ENCODE measurements around the gene STMN3. TPM values are rescaled to one million over a fixed set of nuclear protein-coding genes. Genes with fewer than 3 reads are reported as not detected.

Gene STMN3
- total RNA-seq, 1 experiment from 2014 or later: 65.6 TPM

- TF ChIP-seq NR1H2 (CRISPR knock-in tag; IDR thresholded peaks at IDR 0.05) (no peak), NFE2L1 (CRISPR knock-in tag; IDR thresholded peaks at IDR 0.05) (no peak), E2F5 (CRISPR knock-in tag; IDR thresholded peaks at IDR 0.05) (no peak), MYBL2 (CRISPR knock-in tag; IDR thresholded peaks at IDR 0.05) (no peak), PREB (CRISPR knock-in tag; IDR thresholded peaks at IDR 0.05; ENCODE audit: borderline replicate concordance) (no peak), RELA (CRISPR knock-in tag; IDR thresholded peaks at IDR 0.05; ENCODE audit: borderline replicate concordance) (no peak), GABPB1 (CRISPR knock-in tag; IDR thresholded peaks at IDR 0.05) (no peak), NR2C2 (CRISPR knock-in tag; IDR thresholded peaks at IDR 0.05) (no peak), ZNF138 (CRISPR knock-in tag; conservative IDR thresholded peaks at IDR 0.05) (no peak), MXD4 (CRISPR knock-in tag; IDR thresholded peaks at IDR 0.05; ENCODE audit: borderline replicate concordance) (no peak), ZNF396 (CRISPR knock-in tag; IDR thresholded peaks at IDR 0.05; ENCODE audit: borderline replicate concordance) (no peak), SMAD3 (CRISPR knock-in tag; IDR thresholded peaks at IDR 0.05; ENCODE audit: borderline replicate concordance) (no peak), ATF2 (CRISPR knock-in tag; IDR thresholded peaks at IDR 0.05; ENCODE audit: borderline replicate concordance, low read depth) (no peak), FOXP1 (CRISPR knock-in tag; IDR thresholded peaks at IDR 0.05; ENCODE audit: borderline replicate concordance) (no peak), ELF4 (CRISPR knock-in tag; IDR thresholded peaks at IDR 0.05; ENCODE audit: low read depth) (no peak), ATF1 (CRISPR knock-in tag; IDR thresholded peaks at IDR 0.05) (no peak), SOX15 (CRISPR knock-in tag; IDR thresholded peaks at IDR 0.05) (no peak), ZNF423 (CRISPR knock-in tag; IDR thresholded peaks at IDR 0.05) (no peak), GTF2I (CRISPR knock-in tag; conservative IDR thresholded peaks at IDR 0.05) (no peak)
- H3K4me1 Mint-ChIP-seq: peaks cover 16% of the 10 kb centered on the region
- peak overlapping the region; percentile 89 for H3K4me3 Mint-ChIP-seq
- no peaks in the 10 kb centered on the region for H3K27me3 Mint-ChIP-seq (ENCODE audit: low read depth)
- POLR2A ChIA-PET: no interaction called here
- H3K9me3 Mint-ChIP-seq: no peaks in the 10 kb centered on the region
- DNase-seq (ENCODE audit: low spot score) (no peak), ATAC-seq (no peak)
- H3K27ac Mint-ChIP-seq: no peak overlapping the region
- H3K36me3 Mint-ChIP-seq: peaks cover 3% of the 10 kb centered on the region; the same call in 1 of the 2 replicates
- CTCF ChIA-PET: interaction anchor here (1.0 to 1.1 kb wide), 2 partner anchors 86 to 116 kb away, joined by 4 read pairs; no protein-coding TSS in a partner anchor
These were observed 6.1 kb upstream of the STMN3 start for GRCh38 chr20:63659370-63659769.

GRCh38 chr20:63658749-63659187 lies 5.5 kb upstream of the STMN3 start:
- peak overlapping the region; percentile 10; the same call in 1 of the 2 replicates for H3K27ac Mint-ChIP-seq
- H3K36me3 Mint-ChIP-seq: peaks cover 3% of the 10 kb centered on the region; the same call in 1 of the 2 replicates
- no peaks in the 10 kb centered on the region for H3K27me3 Mint-ChIP-seq (ENCODE audit: low read depth)
- DNase-seq (ENCODE audit: low spot score) (no peak), ATAC-seq (peak; percentile 8)
- H3K9me3 Mint-ChIP-seq: no peaks in the 10 kb centered on the region
- CTCF ChIA-PET: interaction anchor here (0.5 to 1.6 kb wide), 9 partner anchors 13 to 322 kb away, joined by 3 to 23 read pairs (median 4); partner anchors contain the start of genes PRPF6 and TNFRSF6B
- POLR2A ChIA-PET: interaction anchor here (0.6 to 1.0 kb wide), 3 partner anchors 17 to 338 kb away, joined by 3 to 17 read pairs (median 3); partner anchors contain the start of genes ARFRP1 and ZGPAT
- TF ChIP-seq PRDM15 (CRISPR knock-in tag; IDR thresholded peaks at IDR 0.05): no peak
- no peak for TF ChIP-seq ZNF263 (CRISPR knock-in tag; IDR thresholded peaks at IDR 0.05; ENCODE audit: low read depth)
- no peak for TF ChIP-seq FOXP1 (CRISPR knock-in tag; IDR thresholded peaks at IDR 0.05; ENCODE audit: borderline replicate concordance)
- no peak for TF ChIP-seq PREB (CRISPR knock-in tag; IDR thresholded peaks at IDR 0.05; ENCODE audit: borderline replicate concordance)
- TF ChIP-seq ZNF138 (CRISPR knock-in tag; conservative IDR thresholded peaks at IDR 0.05): no peak
- no peak for TF ChIP-seq ZNF219 (CRISPR knock-in tag; IDR thresholded peaks at IDR 0.05; ENCODE audit: borderline replicate concordance)
- TF ChIP-seq USF1 (CRISPR knock-in tag; IDR thresholded peaks at IDR 0.05): no peak
- TF ChIP-seq ESRRA (CRISPR knock-in tag; IDR thresholded peaks at IDR 0.05; ENCODE audit: borderline replicate concordance): no peak
- peak overlapping the region; percentile 89 for H3K4me3 Mint-ChIP-seq
- peaks cover 22% of the 10 kb centered on the region for H3K4me1 Mint-ChIP-seq

Data from WTC11 (cell line).